A549 (cell line): Measurements from ENCODE around the gene HOXC10. TPM values are rescaled to one million over a fixed set of nuclear protein-coding genes. Genes with fewer than 3 reads are reported as not detected.

Experiments used
- ATAC-seq, 2 experiments: fragments of 200-7000 bp in 1 of 2; fragments of >200 bp in 1 of 2; cut with Nextera tagmentation in 1 of 2; cut with Tn5 transposase in 1 of 2; 3 replicates each; pipeline versions ENCODE4 v1.8.0 to v1.9.1; 2018 to 2020; ENCODE audit warnings: mild to moderate bottlenecking in 1 of 2, moderate library complexity in 1 of 2
- CTCF ChIA-PET: fragments of 300-600 bp; sonication (Branson Sonifier 250); formaldehyde crosslinking; extraction: SDS; loops from one replicate; lab custom pipeline; 2021; ENCODE audit warnings: antibody characterized with exemption, inconsistent platforms; lab: Yijun Ruan, JAX
- POLR2A ChIA-PET: fragments of 350-600 bp; formaldehyde crosslinking; extraction: SDS; loops from one replicate; lab custom pipeline; 2021; ENCODE audit warnings: antibody characterized with exemption, inconsistent platforms; lab: Yijun Ruan, JAX
- DNase-seq, 2 experiments: peaks; one replicate each; pipeline versions ENCODE4 v3.0.0 to v3.0.0-alpha.2; 2011 to 2016; ENCODE audit warnings: low read depth in 1 of 2, low spot score in 1 of 2
- FAIRE-seq: peaks from 2 replicates; lab custom pipeline; 2011; peaks lifted over from hg19 to GRCh38; lab: Jason Lieb, UNC
- H3K27ac ChIP-seq, 2 experiments: fragments of >200 bp; sonication (Bioruptor Twin); formaldehyde crosslinking; 3 replicates each; pipeline ENCODE4 v1.5.1; 2016 to 2017
- H3K4me1 ChIP-seq: fragments of >200 bp; sonication (Bioruptor Twin); formaldehyde crosslinking; 3 replicates; pipeline ENCODE4 v1.6.1; 2016
- H3K4me2 ChIP-seq: fragments of >200 bp; sonication (Bioruptor Twin); formaldehyde crosslinking; 3 replicates; pipeline ENCODE4 v1.6.1; 2016
- H3K4me3 ChIP-seq: fragments of >200 bp; sonication (Bioruptor Twin); formaldehyde crosslinking; 3 replicates; pipeline ENCODE4 v1.5.1; 2016
- H3K9me3 ChIP-seq: fragments of >200 bp; sonication (Bioruptor Twin); formaldehyde crosslinking; 3 replicates; pipeline ENCODE4 v1.6.1; 2016
- ATOH8 ChIP-seq: fragments of 250-450 bp; sonication (Bioruptor Pico); IDR thresholded peaks from 2 replicates; pipeline ENCODE4 v1.5.0; 2020; ENCODE audit warnings: low read depth, mild to moderate bottlenecking, moderate library complexity
- BCL3 ChIP-seq: fragments of >200 bp; sonication (Bioruptor Twin); formaldehyde crosslinking; IDR thresholded peaks from 3 replicates; pipeline ENCODE4 v1.6.1; 2016
- BHLHE40 ChIP-seq: IDR thresholded peaks from 2 replicates; pipeline ENCODE4 v1.6.1; 2012; ENCODE audit warnings: low read depth, low read length, inconsistent platforms
- CEBPB ChIP-seq, 2 experiments: fragments of >200 bp in 1 of 2; sonication (Bioruptor Twin) in 1 of 2; formaldehyde crosslinking in 1 of 2; IDR thresholded peaks; 2 replicates each; pipeline ENCODE4 v1.6.1; 2012 to 2016
- CHD2 ChIP-seq: fragments of 150-350 bp; IDR thresholded peaks from 2 replicates; pipeline ENCODE4 v1.6.1; 2014; ENCODE audit warnings: low read length; ENCODE audit not compliant: partially characterized antibody
- EHF ChIP-seq: fragments of 250-450 bp; sonication (Bioruptor Pico); IDR thresholded peaks from 2 replicates; pipeline ENCODE4 v1.5.0; 2020; ENCODE audit warnings: mild to moderate bottlenecking
- EHMT2 ChIP-seq: fragments of 200-600 bp; sonication (generic); IDR thresholded peaks from 2 replicates; pipeline ENCODE4 v1.6.1; 2016; ENCODE audit warnings: antibody characterized with exemption, low read depth, mild to moderate bottlenecking, moderate library complexity
- ELK1 ChIP-seq: fragments of 150-350 bp; IDR thresholded peaks from 2 replicates; pipeline ENCODE4 v1.6.1; 2014; ENCODE audit warnings: low read depth, mild to moderate bottlenecking, low read length
- ESRRA ChIP-seq: fragments of 150-350 bp; IDR thresholded peaks from 2 replicates; pipeline ENCODE4 v1.6.1; 2014; ENCODE audit warnings: mild to moderate bottlenecking, low read length, borderline replicate concordance
- FOXS1 ChIP-seq: fragments of 250-450 bp; sonication (Bioruptor Pico); IDR thresholded peaks from 2 replicates; pipeline ENCODE4 v1.5.0; 2020; ENCODE audit warnings: mild to moderate bottlenecking, moderate library complexity
- GATA3 ChIP-seq: IDR thresholded peaks from 2 replicates; pipeline ENCODE4 v1.6.1; 2012; ENCODE audit warnings: borderline replicate concordance
- HES2 ChIP-seq: fragments of >200 bp; sonication (Bioruptor Twin); formaldehyde crosslinking; IDR thresholded peaks from 2 replicates; pipeline ENCODE4 v1.6.1; 2016
- HEYL ChIP-seq: fragments of 250-450 bp; sonication (Bioruptor Pico); IDR thresholded peaks from 2 replicates; pipeline ENCODE4 v1.8.0; 2021; ENCODE audit warnings: mild to moderate bottlenecking, moderate library complexity
- HOXB13 ChIP-seq: fragments of 250-450 bp; sonication (Bioruptor Pico); IDR thresholded peaks from 2 replicates; pipeline ENCODE4 v1.5.0; 2020; ENCODE audit warnings: low read depth, mild to moderate bottlenecking, moderate library complexity
- JUN ChIP-seq, 2 experiments: fragments of >200 bp; sonication (Bioruptor Twin); formaldehyde crosslinking; IDR thresholded peaks; 2 replicates in 1 of 2; 3 replicates in 1 of 2; pipeline ENCODE4 v1.6.1; 2016 to 2017
- JUNB ChIP-seq: fragments of >200 bp; sonication (Bioruptor Twin); formaldehyde crosslinking; IDR thresholded peaks from 2 replicates; pipeline ENCODE4 v1.6.1; 2016
- MAFK ChIP-seq: fragments of 450-650 bp; IDR thresholded peaks from 2 replicates; pipeline ENCODE4 v1.6.1; 2014; ENCODE audit not compliant: partially characterized antibody
- MAX ChIP-seq: IDR thresholded peaks from 2 replicates; pipeline ENCODE4 v1.6.1; 2012
- MAZ ChIP-seq: fragments of 150-350 bp; IDR thresholded peaks from 2 replicates; pipeline ENCODE4 v1.6.1; 2014; ENCODE audit warnings: antibody characterized with exemption, low read depth, low read length, borderline replicate concordance
- NFE2L2 ChIP-seq: fragments of 150-350 bp; conservative IDR thresholded peaks from 2 replicates; pipeline ENCODE4 v1.6.1; 2014; ENCODE audit warnings: low read length
- NPAS2 ChIP-seq: fragments of 250-450 bp; sonication (Bioruptor Pico); IDR thresholded peaks from 2 replicates; pipeline ENCODE4 v1.8.0; 2022; ENCODE audit warnings: mild to moderate bottlenecking, moderate library complexity, borderline replicate concordance
- PHF8 ChIP-seq: fragments of 200-600 bp; sonication (generic); IDR thresholded peaks from 2 replicates; pipeline ENCODE4 v1.6.1; 2016; ENCODE audit warnings: low read depth, mild to moderate bottlenecking, antibody characterized with exemption, moderate library complexity, borderline replicate concordance
- POLR2AphosphoS2 ChIP-seq: conservative IDR thresholded peaks from 2 replicates; pipeline ENCODE4 v1.6.1; 2012; ENCODE audit warnings: low read length, improper control_type of control experiment, inconsistent platforms
- RAD21 ChIP-seq, 2 experiments: fragments of >200 bp in 1 of 2; sonication (Bioruptor Twin) in 1 of 2; formaldehyde crosslinking in 1 of 2; IDR thresholded peaks in 1 of 2; conservative IDR thresholded peaks in 1 of 2; 2 replicates in 1 of 2; 3 replicates in 1 of 2; pipeline ENCODE4 v1.6.1; 2012 to 2018; ENCODE audit warnings: inconsistent platforms in 1 of 2
- RARB ChIP-seq: fragments of 250-450 bp; sonication (Bioruptor Pico); IDR thresholded peaks from 2 replicates; pipeline ENCODE4 v1.8.0; 2021; ENCODE audit warnings: mild to moderate bottlenecking, moderate library complexity
- REST ChIP-seq: fragments of 200-600 bp; sonication (generic); IDR thresholded peaks from 2 replicates; pipeline ENCODE4 v1.6.1; 2016; ENCODE audit warnings: antibody characterized with exemption, mild to moderate bottlenecking, moderate library complexity
- SMC3 ChIP-seq: fragments of >200 bp; sonication (Bioruptor Twin); formaldehyde crosslinking; IDR thresholded peaks from 3 replicates; pipeline ENCODE4 v1.6.1; 2018; ENCODE audit warnings: inconsistent platforms
- USF2 ChIP-seq: fragments of 450-650 bp; IDR thresholded peaks from 2 replicates; pipeline ENCODE4 v1.6.1; 2014; ENCODE audit warnings: antibody characterized with exemption
- ZSCAN20 ChIP-seq: fragments of 250-450 bp; sonication (Bioruptor Pico); IDR thresholded peaks from 2 replicates; pipeline ENCODE4 v1.8.0; 2022; ENCODE audit warnings: mild to moderate bottlenecking, moderate library complexity
- WGBS: methylation state at CpG from one replicate; pipeline ENCODE4 v1.1.6; 2017; ENCODE audit errors: missing lambda C conversion rate; 5-methylcytosine and 5-hydroxymethylcytosine counted together
- polyA plus RNA-seq, 4 experiments: library from polyadenylated mRNA; depleted of rRNA in 3 of 4; stranded (reverse); fragments of >200 nt; fragmentation: RNase III in 1 of 4; extraction: RNeasy Plus Mini Kit Qiagen cat#74134 plus additional on column Dnase treatment in 1 of 4; gene quantifications; 2 replicates in 3 of 4; 3 replicates in 1 of 4; pipeline ENCODE4 v1.2.3, GENCODE V29; 2011 to 2017

Gene HOXC10
- polyA plus RNA-seq, 2 of the 4 experiments (the other 2 are of a cell fraction) = 2.9 to 3.2 TPM

GRCh38 chr12:53951577-53952334 is 33.2 kb upstream of the HOXC10 start:
- H3K4me1 ChIP-seq = peaks cover 14% of the 10 kb centered on the region
- H3K4me3 ChIP-seq = no peak overlapping the region
- 91% methylated on average over 47 of the region's 47 CpGs for WGBS
- H3K9me3 ChIP-seq = no peaks in the 10 kb centered on the region
- FAIRE-seq (no peak), ATAC-seq (no peak), DNase-seq (no peak)
- no peak overlapping the region for H3K4me2 ChIP-seq
- TF ChIP-seq RAD21 (conservative IDR thresholded peaks at IDR 0.05 in 1 of 2, IDR thresholded peaks at IDR 0.05 in 1 of 2) (no peak), HES2 (no peak), SMC3 (no peak), BCL3 (no peak), CHD2 (no peak), EHF (CRISPR knock-in tag) (no peak), NPAS2 (CRISPR knock-in tag) (no peak), RARB (CRISPR knock-in tag) (no peak), JUNB (no peak), MAZ (no peak), HEYL (CRISPR knock-in tag) (no peak), PHF8 (no peak), NFE2L2 (no peak), REST (no peak)
- no peak overlapping the region for H3K27ac ChIP-seq
- POLR2A ChIA-PET = no interaction called here
- CTCF ChIA-PET = interaction anchor here (1.0 to 2.8 kb wide), 7 partner anchors 10 to 208 kb away, joined by 3 to 11 read pairs (median 4); partner anchors contain the start of gene HOXC10

- Histone ChIP-seq H3K4me2 (no peak overlapping the region), H3K9me3 (no peaks in the 10 kb centered on the region), H3K4me3 (no peak overlapping the region), H3K4me1 (peaks cover 14% of the 10 kb centered on the region), H3K27ac (no peak overlapping the region)
- no peak for DNase-seq
- TF ChIP-seq HOXB13 = no peak
- TF ChIP-seq CEBPB (IDR thresholded peaks at IDR 0.05) = no peak
- TF ChIP-seq GATA3 = no peak
- TF ChIP-seq ESRRA = no peak
- TF ChIP-seq ATOH8 = no peak
- TF ChIP-seq ELK1 = no peak
- no peak for TF ChIP-seq POLR2AphosphoS2
- no peak for TF ChIP-seq ZSCAN20 (CRISPR knock-in tag)
- TF ChIP-seq JUNB = no peak
- no peak for TF ChIP-seq MAX
- TF ChIP-seq PHF8 = no peak
- TF ChIP-seq EHMT2 = no peak
- TF ChIP-seq BHLHE40 = no peak
- no peak for TF ChIP-seq CHD2
- TF ChIP-seq JUN (IDR thresholded peaks at IDR 0.05) = no peak
- no peak for TF ChIP-seq NFE2L2
- no peak for TF ChIP-seq MAFK
- no peak for TF ChIP-seq USF2
- TF ChIP-seq FOXS1 (CRISPR knock-in tag) = no peak
- 93% methylated on average over 13 of the region's 13 CpGs for WGBS
- POLR2A ChIA-PET = no interaction called here
- ATAC-seq = no peak
- CTCF ChIA-PET = interaction anchor here (1.0 to 2.8 kb wide), 9 partner anchors 9 to 208 kb away, joined by 3 to 11 read pairs (median 4); partner anchors contain the start of gene HOXC10
- FAIRE-seq = no peak
Observed at GRCh38 chr12:53952335-53952694, 32.6 kb upstream of the HOXC10 start.
